NCI-H2081 (cell line): ENCODE data around the gene SPATA31C2.
"Not testable (repeated sequence)": the region's sequence is repeated elsewhere in the genome, so short reads cannot be mapped to it uniquely, and the experiment has no call there.

ENCODE experiments used
- DNase-seq, 2 experiments: peaks; one replicate each; lab custom pipeline; 2025; lab: John Stamatoyannopoulos, UW

The SPATA31C2 gene

GRCh38 chr9:88138375-88138774 is at the start of gene SPATA31C2:
Gene SPATA31C2, minus strand, starts transcription at chr9:88138475. Its CDS starts 29 bp downstream, at chr9:88138446.
- DNase-seq: not testable (repeated sequence)

- DNase-seq: no peak
Measured at GRCh38 chr9:88187631-88188030, 49.4 kb upstream of the SPATA31C2 start.

GRCh38 chr9:88186495-88187110 is 48.3 kb upstream of the SPATA31C2 start:
- no peak for DNase-seq

GRCh38 chr9:88184976-88185375 is 46.7 kb upstream of the SPATA31C2 start:
- no peak for DNase-seq

GRCh38 chr9:88183798-88184495 is 45.7 kb upstream of the SPATA31C2 start:
- DNase-seq: no peak

- no peak for DNase-seq
Measured at GRCh38 chr9:88182501-88182900, 44.2 kb upstream of the SPATA31C2 start.

- DNase-seq: no peak
Measured at GRCh38 chr9:88180081-88180765, 41.9 kb upstream of the SPATA31C2 start.

- DNase-seq: no peak
Measured at GRCh38 chr9:88179062-88179521, 40.8 kb upstream of the SPATA31C2 start.

- DNase-seq: no peak
Measured at GRCh38 chr9:88178641-88179040, 40.4 kb upstream of the SPATA31C2 start.

- DNase-seq: no peak
Measured at GRCh38 chr9:88177371-88177770, 39.1 kb upstream of the SPATA31C2 start.

GRCh38 chr9:88174324-88174723 is 36.0 kb upstream of the SPATA31C2 start:
- DNase-seq: no peak

- DNase-seq: peak; percentile 6 to 27
Measured at GRCh38 chr9:88173378-88173999, 35.2 kb upstream of the SPATA31C2 start.

- DNase-seq: no peak
Measured at GRCh38 chr9:88169700-88170099, 31.4 kb upstream of the SPATA31C2 start.

GRCh38 chr9:88168564-88168963 is 30.3 kb upstream of the SPATA31C2 start:
- no peak for DNase-seq

- no peak for DNase-seq
Measured at GRCh38 chr9:88166660-88167059, 28.4 kb upstream of the SPATA31C2 start.

GRCh38 chr9:88164850-88165249 is 26.6 kb upstream of the SPATA31C2 start:
- no peak for DNase-seq

- DNase-seq: no peak
Measured at GRCh38 chr9:88161144-88161543, 22.9 kb upstream of the SPATA31C2 start.

- DNase-seq: no peak
Measured at GRCh38 chr9:88143957-88144625, 5.8 kb upstream of the SPATA31C2 start.

GRCh38 chr9:88143179-88143578 is 4.9 kb upstream of the SPATA31C2 start:
- DNase-seq: no peak

GRCh38 chr9:88133552-88133951 is 4.7 kb downstream of the SPATA31C2 start:
- not testable (repeated sequence) for DNase-seq

GRCh38 chr9:88129556-88129955 is 8.7 kb downstream of the SPATA31C2 start:
- DNase-seq: not testable (repeated sequence)
